Measurements from ENCODE around the gene ALK. TPM values are rescaled to one million over a fixed set of nuclear protein-coding genes. Genes with fewer than 3 reads are reported as not detected.

Gene ALK
- total and polyA plus RNA-seq, 12 donors = 0.09 to 1.8 (median 0.53) TPM; not detected in 1

GRCh38 chr2:29880084-29880483, 41.3 kb downstream of the ALK start:
- DNase-seq = no peak
- H3K36me3 ChIP-seq (replicated peaks in 1 of 2) = no peaks in the 10 kb centered on the region
- no peak overlapping the region for H3K4me3 ChIP-seq
- no peak overlapping the region for H3K27ac ChIP-seq
- H3K4me1 ChIP-seq (replicated peaks in 1 of 2) = no peaks in the 10 kb centered on the region
- TF ChIP-seq CTCF (IDR thresholded peaks at IDR 0.05) (no peak), POLR2A (IDR thresholded peaks at IDR 0.05) (no peak)
- H3K27me3 ChIP-seq = no peaks in the 10 kb centered on the region
- intact Hi-C loops (cut with DNase I) = no loop called here
- 50 to 75% (median 57%) methylated on average over 1 of the region's 1 CpG for WGBS, 4 donors
- no peaks in the 10 kb centered on the region for H3K9me3 ChIP-seq (replicated peaks in 1 of 3)

DNA sequence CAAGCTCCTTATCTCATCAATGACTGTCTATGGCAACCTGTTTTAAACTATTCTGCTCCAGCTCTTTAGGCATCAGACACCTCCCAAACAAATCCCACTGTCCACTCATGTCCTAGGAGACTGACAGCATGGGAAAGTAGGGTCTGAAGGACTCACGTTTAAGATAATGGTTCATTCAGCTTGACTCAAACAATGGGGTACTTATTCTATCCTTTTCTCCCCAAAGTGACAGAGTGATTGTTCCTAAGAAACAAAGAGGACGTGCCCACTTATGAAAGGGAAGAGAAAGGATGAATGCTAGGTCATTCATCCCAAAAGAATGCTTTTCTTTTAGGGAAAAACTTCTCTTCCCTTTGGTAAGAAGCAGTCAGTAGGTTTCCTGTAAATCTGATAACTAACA, 41.9 kb downstream of the ALK start:
- no peak for DNase-seq
- Histone ChIP-seq H3K9me3 (replicated peaks in 1 of 3) (no peaks in the 10 kb centered on the region), H3K4me3 (no peak overlapping the region), H3K4me1 (replicated peaks in 1 of 2) (no peaks in the 10 kb centered on the region), H3K36me3 (replicated peaks in 1 of 2) (no peaks in the 10 kb centered on the region), H3K27me3 (no peaks in the 10 kb centered on the region), H3K27ac (no peak overlapping the region)
- WGBS, 4 donors = 43 to 59% (median 49%) methylated on average over 2 of the region's 2 CpGs
- intact Hi-C loops (cut with DNase I) = no loop called here
- no peak for TF ChIP-seq CTCF (IDR thresholded peaks at IDR 0.05)
- no peak for TF ChIP-seq POLR2A (IDR thresholded peaks at IDR 0.05)

DNA sequence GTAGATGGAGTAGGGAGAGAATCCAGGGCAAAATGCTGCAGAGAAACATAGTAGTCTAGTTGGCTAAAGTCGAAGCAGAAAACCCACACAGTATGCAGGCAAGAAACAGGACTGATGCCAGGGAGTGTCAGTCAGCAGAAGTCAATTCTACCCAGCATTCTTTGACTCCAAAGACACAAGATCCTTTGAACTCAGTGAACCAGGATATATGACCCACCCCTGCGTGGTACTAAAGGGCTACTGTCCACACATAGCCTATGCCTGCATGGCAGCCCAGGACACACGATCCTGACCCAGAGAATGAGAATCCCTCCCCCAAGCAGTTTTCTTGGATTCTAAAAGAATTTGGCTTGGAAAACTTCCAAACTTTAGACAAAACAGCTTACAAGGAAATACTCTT, 42.5 kb downstream of the ALK start:
- no peak overlapping the region for H3K27ac ChIP-seq
- no peaks in the 10 kb centered on the region for H3K4me1 ChIP-seq (replicated peaks in 1 of 2)
- no peaks in the 10 kb centered on the region for H3K27me3 ChIP-seq
- no peaks in the 10 kb centered on the region for H3K36me3 ChIP-seq (replicated peaks in 1 of 2)
- intact Hi-C loops (cut with DNase I) = no loop called here
- H3K4me3 ChIP-seq = no peak overlapping the region
- WGBS, 4 donors = 28 to 57% (median 40%) methylated on average over 3 of the region's 3 CpGs
- no peak for TF ChIP-seq CTCF (IDR thresholded peaks at IDR 0.05)
- no peak for TF ChIP-seq POLR2A (IDR thresholded peaks at IDR 0.05)
- no peaks in the 10 kb centered on the region for H3K9me3 ChIP-seq (replicated peaks in 1 of 3)
- peak in 1 of 7 donors; percentile 14 for DNase-seq

GRCh38 chr2:29876374-29876773, 45.0 kb downstream of the ALK start:
- H3K27me3 ChIP-seq = no peaks in the 10 kb centered on the region
- H3K27ac ChIP-seq = no peak overlapping the region
- intact Hi-C loops (cut with DNase I) = no loop called here
- no peaks in the 10 kb centered on the region for H3K36me3 ChIP-seq (replicated peaks in 1 of 2)
- H3K4me3 ChIP-seq = no peak overlapping the region
- TF ChIP-seq POLR2A (IDR thresholded peaks at IDR 0.05) = no peak
- TF ChIP-seq CTCF (IDR thresholded peaks at IDR 0.05) = no peak
- DNase-seq = no peak
- no peaks in the 10 kb centered on the region for H3K4me1 ChIP-seq (replicated peaks in 1 of 2)
- no peaks in the 10 kb centered on the region for H3K9me3 ChIP-seq (replicated peaks in 1 of 3)
- 95 to 99% (median 97%) methylated on average over 4 of the region's 4 CpGs for WGBS, 4 donors
